ENCODE data around the gene APH1A.
"Not testable (repeated sequence)": the region's sequence is repeated elsewhere in the genome, so short reads cannot be mapped to it uniquely, and the experiment has no call there.

APH1A gene

GRCh38 chr1:150268705-150269403, at the start of gene APH1A:
Gene APH1A (minus strand): TSS chr1:150269016. CDS start chr1:150268810, 206 bp downstream.
- DNase-seq, result peak; percentile 56

GRCh38 chr1:150314691-150315090, 45.9 kb upstream of the APH1A start:
- not testable (repeated sequence) for DNase-seq

GRCh38 chr1:150311762-150312161, 42.9 kb upstream of the APH1A start:
- DNase-seq, result no peak

GRCh38 chr1:150309758-150310508, 41.1 kb upstream of the APH1A start:
- no peak for DNase-seq

GRCh38 chr1:150308585-150308984, 39.8 kb upstream of the APH1A start:
- DNase-seq, result not testable (repeated sequence)

GRCh38 chr1:150302902-150303301, 34.1 kb upstream of the APH1A start:
- DNase-seq, result no peak

GRCh38 chr1:150302338-150302737, 33.5 kb upstream of the APH1A start:
- DNase-seq, result no peak

GRCh38 chr1:150299716-150300115, 30.9 kb upstream of the APH1A start:
- DNase-seq, result no peak

GRCh38 chr1:150295476-150295875, 26.7 kb upstream of the APH1A start:
- DNase-seq, result no peak

GRCh38 chr1:150293433-150294253, 24.8 kb upstream of the APH1A start, which contains the start of gene MRPS21:
Gene MRPS21 (plus strand): TSS chr1:150293861. CDS start chr1:150294367, 506 bp downstream.
- peak; percentile 37 for DNase-seq

GRCh38 chr1:150288822-150289221, 20.0 kb upstream of the APH1A start:
- no peak for DNase-seq

GRCh38 chr1:150288382-150288781, 19.6 kb upstream of the APH1A start:
- DNase-seq, result no peak

GRCh38 chr1:150283260-150283659, 14.4 kb upstream of the APH1A start:
- no peak for DNase-seq

GRCh38 chr1:150282558-150282958, 13.7 kb upstream of the APH1A start:
- DNase-seq, result no peak

GRCh38 chr1:150281758-150282557, 13.1 kb upstream of the APH1A start, which contains the start of gene CIART:
Gene CIART (plus strand): TSS chr1:150282554. CDS start chr1:150283268, 714 bp downstream.
- DNase-seq, result peak; percentile 98

- no peak for DNase-seq
These were observed 12.5 kb upstream of the APH1A start for GRCh38 chr1:150281221-150281757.

GRCh38 chr1:150280138-150280707, 11.4 kb upstream of the APH1A start:
- DNase-seq, result no peak

- DNase-seq, result no peak
These were observed 4.5 kb upstream of the APH1A start for GRCh38 chr1:150273311-150273710.

GRCh38 chr1:150271291-150271959, 2.6 kb upstream of the APH1A start:
- no peak for DNase-seq

- no peak for DNase-seq
These were observed 635 bp upstream of the APH1A start for GRCh38 chr1:150269451-150269850.

GRCh38 chr1:150268340-150268704, 494 bp downstream of the APH1A start:
- no peak for DNase-seq
